Activated T-helper 1 cell treated with Interleukin-2 at 50 U/mL for 16 hours (primary cell): ENCODE data around the gene TATDN2.
"Not testable (repeated sequence)": the region's sequence is repeated elsewhere in the genome, so short reads cannot be mapped to it uniquely, and the experiment has no call there.

Experiments used
- DNase-seq: peaks from one replicate; pipeline ENCODE4 v3.0.0-alpha.2; 2020; ENCODE audit warnings: low read depth

The TATDN2 gene

DNA sequence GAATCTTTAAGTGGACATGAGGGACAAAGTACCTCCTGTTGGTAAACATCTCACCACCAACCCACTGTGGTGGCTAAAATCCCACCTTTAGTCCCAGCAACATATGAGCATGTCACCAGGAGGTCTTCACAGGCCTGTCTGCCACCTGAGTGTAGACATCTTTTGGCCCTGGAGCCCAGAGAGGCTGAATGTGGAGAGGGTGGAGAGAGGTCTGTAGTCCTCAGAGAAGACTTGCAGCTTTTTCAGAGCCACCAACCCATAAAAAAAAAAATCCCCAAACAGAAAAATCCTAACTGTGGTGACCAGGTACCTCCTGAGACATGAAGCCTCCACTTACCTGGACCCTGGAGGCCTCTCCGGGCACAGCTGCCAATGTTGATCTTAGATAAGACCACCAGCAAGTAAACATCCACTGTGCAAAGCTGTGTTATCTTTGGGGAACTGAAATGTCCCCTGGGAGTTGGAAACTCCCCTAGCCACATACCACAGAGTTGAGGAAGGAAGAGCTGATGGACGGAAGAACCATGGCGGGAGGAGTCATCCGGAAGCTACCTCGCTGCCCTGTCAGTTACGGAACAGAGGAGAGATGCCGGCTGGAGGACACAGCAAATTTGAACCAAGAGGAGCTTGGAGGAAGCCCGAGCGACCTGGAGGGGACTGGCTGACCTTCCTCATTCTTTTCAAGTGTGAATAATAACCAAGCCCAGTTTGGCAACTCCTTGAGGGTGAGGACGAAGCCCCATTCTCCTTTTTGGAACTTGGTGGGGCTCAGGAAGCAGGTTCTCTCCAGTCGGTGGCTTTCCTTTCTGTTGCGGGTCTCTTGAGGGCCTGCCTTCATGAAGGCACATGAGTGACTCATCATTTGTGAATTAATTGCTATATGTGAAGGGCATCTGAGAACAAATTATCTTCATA lies 44.5 kb downstream of the TATDN2 start, which contains the start of gene GHRL:
Gene GHRL (minus strand): TSS at position 443 of the 915 bp plus-strand sequence. CDS start 2,767 bp downstream, outside the sequence.
- no peak for DNase-seq

DNA sequence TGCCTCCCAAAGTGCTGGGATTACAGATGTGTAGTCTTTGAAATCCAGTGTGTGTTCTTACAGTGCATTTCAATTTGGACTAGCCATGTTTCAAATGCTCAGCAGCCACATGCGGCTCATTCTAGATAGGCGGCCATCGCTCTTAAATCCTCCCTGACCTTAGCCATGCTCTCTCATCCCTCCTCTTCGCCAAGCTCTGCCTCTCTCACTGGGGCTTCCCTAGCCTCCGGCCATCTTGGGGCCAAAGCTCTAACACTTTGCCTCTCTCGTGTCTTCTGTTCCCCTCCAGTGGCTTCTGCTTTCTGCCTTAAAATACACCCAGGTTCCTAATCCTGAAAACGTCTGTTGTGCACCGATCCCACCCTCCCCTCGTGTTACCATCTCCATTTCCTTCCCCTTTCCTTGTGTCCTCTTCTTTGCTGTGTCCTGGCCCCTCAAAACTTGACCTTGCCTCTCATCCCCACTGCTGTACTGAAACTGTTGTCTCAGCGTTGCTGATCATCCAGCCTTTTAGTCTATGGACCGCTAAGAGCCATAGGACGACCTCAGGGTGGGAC lies 45.8 kb downstream of the TATDN2 start:
- no peak for DNase-seq

DNA sequence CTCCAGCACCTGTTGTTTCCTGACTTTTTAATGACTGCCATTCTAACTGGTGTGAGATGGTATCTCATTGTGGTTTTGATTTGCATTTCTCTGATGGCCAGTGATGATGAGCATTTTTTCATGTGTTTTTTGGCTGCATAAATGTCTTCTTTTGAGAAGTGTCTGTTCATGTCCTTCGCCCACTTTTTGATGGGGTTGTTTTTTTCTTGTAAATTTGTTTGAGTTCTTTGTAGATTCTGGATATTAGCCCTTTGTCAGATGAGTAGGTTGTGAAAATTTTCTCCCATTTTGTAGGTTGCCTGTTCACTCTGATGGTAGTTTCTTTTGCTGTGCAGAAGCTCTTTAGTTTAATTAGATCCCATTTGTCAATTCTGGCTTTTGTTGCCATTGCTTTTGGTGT lies 49.8 kb downstream of the TATDN2 start:
- not testable (repeated sequence) for DNase-seq

DNA sequence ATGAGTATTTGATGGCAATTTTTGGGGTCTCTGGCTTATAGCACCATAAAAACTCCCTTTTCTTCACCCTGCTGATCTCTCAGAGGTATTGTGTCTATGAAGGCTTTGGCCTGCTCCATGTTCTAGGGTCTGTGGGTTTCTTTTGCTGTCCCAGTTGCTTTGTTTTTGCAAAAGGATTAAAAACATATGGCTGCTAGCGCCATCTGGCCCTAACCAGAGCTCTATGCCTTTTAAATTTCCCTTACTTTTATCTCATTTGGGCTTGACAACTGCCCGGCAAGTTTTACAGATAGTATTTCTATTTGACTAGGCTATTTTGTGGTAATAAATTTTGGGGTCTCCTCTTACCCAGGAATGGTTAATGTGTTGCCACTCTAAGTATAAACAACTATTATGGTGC lies 50.9 kb downstream of the TATDN2 start:
- DNase-seq, result no peak

DNA sequence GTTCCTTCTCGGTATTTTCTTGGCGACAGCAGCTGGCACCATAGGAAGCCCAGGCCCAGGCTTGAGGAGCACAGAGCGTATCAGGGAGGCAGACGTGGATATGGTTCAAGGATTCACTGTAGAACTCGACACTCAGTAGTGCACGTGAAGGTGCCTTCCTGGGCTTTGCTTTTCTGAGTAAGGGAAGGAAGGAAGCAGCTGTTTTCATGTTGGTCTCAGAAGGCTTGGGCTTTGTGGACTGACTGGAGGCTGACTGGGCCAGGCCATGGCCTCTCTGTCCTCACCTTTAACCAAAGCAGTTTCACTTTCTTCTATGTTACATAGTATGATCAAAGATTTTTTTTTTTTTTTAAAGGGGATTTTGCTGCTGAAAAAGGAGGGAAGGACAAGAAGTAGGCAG lies 51.4 kb downstream of the TATDN2 start:
- DNase-seq, result no peak

DNA sequence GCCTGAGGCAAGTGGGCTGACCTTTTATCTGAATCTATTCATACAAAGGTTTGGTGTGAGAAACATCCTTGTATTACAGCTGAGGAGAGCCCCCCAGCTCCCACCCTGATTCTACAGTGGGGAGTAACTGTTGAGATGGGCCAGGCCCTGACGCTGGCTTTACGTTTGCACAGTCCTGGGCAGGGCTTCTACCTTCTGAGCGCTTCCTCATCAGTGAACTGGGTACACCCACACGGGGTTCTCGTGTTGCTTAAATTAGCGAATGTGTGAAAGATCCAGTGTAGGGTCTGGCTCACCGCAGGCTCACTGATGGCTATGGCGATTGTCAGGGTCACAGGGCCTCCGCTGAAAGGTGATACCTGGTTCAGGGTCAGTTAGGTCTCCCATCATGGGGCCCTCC lies 51.8 kb downstream of the TATDN2 start:
- DNase-seq, result no peak

DNA sequence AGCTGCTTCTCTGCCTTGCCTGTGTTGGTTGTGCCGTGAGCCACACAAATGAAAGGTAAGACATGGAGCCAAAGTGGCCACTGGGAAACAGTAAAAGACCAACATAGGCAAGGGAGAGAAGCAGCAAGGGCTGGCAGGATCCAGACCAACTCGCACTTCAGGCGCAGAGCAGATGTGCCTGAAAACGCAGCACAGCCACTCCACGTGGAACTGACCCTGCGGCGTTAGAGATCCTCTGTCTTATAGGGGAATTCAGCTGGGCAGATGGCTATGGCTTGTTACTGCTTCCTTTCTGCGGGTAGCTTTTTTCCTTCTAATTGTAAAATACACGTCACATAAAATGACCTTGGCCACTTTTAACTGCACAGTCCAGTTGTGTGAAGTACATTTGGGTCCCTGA lies 54.8 kb downstream of the TATDN2 start:
- no peak for DNase-seq

DNA sequence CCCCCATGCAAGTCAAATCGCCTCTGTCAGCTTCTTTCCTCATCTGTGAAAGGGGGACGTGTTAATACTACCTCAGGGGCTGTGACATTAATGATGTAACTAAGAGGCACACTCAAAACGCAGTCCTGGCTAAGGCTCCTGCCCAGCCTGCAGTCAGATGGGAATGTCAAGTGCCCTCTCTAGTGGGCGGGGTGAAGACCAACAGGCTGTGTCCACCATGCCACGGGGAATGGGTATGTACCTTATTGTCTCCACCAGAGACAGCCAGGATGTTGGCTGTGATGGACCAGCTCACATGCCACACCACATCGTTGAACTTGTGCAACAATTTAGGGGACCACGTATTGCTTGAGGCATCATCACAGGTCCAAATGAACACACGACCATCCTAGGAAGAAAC lies 55.5 kb downstream of the TATDN2 start:
- DNase-seq, result no peak

DNA sequence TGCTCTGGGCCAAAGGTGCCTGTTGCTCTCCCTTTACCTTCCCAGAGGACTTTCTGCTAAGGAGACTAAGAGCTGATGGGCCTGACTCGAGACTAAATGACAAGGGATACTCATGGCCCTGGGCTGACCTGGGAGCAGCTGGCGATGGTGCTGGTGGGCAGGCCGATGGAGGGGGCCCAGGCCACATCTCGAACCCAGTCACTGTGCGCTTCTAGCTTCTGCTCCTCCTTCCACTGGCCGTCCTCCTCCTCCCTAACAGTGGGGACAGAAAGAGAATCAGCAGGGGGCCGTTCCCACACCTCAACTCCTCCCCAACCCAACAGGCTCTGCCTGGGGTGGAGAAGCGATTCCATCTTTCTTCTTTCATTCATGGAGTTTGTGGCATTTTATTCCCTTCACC lies 56.6 kb downstream of the TATDN2 start:
- no peak for DNase-seq

DNA sequence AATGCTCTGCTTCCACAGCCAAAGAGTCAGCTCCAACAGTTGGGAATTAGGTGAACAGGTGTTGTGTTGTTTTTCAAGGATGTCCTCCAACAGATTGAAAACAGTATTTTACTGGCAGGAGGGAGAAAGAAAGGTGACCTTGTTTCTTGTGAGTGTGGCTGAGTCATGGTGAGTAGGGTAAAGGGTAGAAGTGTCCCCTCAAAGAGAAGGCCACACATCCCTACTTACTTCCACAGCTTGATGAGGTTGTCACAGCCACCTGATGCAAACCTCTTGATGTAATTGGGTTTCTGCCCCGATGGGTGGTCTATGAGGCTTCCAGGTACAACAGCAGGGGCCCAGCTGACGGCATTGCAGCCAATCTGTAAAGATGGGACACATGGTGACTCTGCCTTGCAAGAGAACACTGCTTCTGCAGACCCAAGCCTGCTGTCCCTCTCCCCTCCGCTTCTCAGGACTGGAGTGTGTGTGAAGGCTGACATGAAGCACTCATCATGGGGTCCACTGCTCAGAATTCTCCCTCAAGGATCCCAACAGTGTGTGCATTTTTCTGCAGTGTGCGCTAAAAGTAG lies 57.2 kb downstream of the TATDN2 start:
- no peak for DNase-seq

DNA sequence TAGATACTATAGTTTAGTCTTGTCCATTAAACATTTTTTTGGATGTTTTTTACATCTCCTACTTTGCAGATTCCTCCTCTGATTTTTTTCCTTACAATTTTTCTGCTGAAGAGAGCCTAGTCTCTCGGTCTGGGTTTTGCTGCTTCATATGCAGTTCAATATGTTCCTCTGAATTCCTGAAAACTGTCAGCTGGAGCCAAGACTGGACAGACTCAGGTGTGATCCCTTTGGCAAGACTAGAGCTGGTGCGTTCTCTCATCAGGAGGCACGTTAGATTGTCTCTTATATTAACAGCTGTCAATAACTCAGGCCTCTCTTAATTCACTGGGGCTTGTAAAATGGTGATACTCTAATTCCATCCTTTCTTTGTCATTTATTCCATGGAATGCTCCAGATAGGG lies 57.9 kb downstream of the TATDN2 start:
- DNase-seq, result no peak

DNA sequence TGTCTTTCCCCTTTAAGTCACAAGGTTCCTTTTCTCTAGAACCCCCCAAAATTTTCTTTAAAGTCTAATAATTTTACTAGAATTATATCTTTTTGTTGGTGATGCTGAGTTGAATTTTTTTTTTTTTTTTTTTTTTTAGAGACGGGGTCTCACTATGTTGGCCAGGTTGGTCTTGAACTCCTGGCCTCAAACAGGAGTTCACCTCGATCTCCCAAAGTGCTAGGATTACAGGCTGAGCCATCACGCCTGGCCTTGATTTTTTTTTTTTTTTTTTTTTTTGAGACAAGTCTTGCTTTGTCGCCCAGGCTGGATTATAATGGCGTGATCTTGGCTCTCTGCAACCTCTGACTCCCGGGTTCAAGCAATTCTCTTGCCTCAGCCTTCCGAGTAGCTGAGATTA lies 60.4 kb downstream of the TATDN2 start:
- no peak for DNase-seq

DNA sequence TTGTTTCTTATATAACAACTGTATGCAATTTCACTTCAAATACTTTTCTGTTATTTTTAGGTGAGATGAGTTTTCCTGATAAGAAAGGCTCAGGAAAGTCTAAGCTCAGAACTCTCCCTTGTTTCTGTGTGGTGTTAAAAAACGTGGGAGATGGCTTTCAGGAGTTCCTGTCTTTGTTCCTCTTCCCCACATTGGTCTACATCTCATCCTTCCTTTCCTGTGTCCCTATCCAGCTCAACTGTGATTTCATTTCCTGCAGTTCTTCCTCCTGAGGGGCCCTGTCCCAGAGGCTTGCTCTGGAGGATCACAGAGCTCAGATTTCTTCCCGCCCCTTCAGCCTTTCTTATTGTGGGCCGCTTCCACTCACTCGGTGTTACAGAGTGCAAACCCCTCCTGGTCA lies 61.5 kb downstream of the TATDN2 start:
- no peak for DNase-seq

DNA sequence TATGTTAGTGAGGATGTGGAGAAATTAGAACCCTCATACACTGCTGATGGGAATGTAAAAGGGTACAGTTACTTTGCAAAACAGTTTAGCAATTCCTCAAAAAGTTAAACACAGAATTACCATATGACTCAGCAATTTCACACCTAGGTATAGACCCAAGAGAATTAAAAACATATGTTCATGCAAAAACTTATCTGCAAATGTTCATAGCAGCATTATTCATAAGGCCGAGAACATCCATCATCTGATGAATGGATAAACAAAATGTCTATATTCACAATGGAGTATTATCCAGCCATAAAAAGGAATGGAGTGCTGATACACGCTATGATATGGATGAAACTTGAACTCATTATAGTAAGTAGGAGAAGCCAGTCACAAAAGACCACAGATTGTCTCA lies 62.3 kb downstream of the TATDN2 start:
- DNase-seq, result no peak

DNA sequence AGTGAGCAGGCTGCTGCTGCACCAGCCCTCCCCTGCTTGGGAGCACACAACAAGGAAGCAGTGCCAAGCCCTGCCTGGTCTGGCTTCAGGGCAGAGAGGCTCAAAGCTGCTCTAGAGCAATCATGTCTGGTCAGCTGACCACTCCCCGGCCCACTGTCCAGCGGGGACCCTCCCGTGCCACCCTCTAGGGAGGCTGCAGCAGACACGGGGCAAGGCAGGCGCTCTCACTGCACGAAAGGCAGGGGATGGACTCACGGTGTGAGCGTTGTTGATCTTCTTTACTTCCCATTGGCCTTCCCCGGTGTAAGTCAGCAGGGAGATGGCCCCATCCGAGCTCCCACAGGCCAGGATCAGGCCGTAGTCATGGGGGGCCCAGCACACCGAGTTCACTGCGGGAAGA lies 63.5 kb downstream of the TATDN2 start:
- DNase-seq, result no peak

DNA sequence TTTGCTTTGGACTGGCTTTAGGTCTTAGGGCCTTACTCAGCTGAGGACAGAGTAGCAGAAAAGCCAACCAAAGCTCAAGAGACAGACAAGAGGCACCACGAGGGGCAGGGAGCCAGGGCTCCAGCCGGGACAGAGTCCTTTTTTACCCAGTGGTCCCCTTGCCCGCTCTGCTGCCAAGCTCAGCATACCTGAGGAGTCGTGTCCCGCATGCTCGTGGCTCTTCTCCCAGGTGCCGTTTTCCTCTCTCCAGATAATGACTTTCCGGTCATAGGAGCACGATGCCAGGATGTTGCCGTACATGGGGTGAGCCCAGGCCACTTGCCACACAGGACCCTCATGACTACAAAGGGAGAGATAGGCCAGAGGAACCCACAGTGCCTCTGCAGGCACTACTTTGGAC lies 64.1 kb downstream of the TATDN2 start:
- DNase-seq, result no peak

DNA sequence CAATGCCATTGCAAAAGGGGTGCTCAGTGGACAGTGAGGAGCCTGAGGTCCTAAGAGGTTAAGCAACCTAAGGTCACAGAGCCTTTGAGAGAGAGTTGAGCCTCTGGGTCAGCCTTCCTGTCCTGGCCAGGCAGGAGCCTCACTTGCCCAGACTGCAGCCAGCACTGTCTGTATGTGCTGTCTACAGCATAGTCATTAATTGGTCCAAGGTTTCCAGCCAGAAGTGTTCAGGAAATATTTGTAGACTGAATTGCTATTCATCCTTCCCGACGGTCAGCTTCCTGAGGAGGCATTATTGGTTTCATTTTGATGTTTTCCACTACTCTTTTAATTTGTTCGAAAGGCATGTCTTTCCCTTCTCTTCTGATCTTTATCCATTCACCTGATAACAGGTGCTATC lies 64.6 kb downstream of the TATDN2 start:
- DNase-seq, result no peak

DNA sequence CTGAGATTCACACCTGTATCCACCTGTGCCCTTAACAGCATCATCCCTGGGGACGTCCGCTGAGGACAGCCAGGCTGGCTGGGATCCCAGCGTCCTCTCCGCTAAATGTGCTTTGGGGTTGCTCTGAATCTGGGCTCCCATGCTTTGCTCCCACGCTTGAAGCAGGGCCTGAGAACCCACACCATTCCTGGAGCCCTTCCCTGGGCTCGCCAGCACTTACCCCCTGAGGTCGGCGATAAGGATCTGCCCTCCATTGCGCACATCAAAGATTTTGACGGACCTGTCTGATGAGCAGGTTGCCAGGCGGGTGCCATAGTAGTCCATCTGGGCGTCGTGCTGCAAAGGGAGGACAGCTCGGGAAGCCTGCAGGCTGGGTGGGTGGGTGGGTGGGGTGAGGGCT lies 66.8 kb downstream of the TATDN2 start:
- DNase-seq, result no peak

DNA sequence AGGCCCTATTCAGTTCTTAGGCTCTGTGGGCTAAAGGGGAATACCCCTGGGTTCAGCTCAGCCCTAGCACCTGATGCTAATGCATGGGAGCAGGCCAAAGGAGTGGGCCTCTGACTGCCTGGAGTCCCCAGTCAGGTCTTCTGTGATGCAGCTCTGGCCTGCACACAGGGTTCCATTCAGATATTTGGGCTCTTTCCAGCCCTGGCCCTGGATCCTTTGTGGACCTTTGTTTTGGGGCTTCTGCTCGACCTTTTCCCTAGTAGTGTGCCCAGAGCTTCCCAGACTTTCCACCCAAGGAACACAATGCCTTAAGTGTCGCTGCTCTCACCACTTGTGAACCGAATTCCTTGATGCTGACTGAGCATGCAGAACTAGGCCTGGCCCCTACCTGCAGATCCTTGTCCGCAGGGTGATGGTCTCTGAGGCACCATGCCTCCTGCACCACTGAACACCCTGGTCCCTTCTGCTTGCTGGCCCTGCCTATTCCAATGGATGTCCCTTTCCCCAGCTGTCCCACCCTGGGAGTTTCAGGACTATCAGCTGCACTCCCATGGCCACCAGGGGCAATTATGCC lies 67.6 kb downstream of the TATDN2 start:
- DNase-seq, result no peak

DNA sequence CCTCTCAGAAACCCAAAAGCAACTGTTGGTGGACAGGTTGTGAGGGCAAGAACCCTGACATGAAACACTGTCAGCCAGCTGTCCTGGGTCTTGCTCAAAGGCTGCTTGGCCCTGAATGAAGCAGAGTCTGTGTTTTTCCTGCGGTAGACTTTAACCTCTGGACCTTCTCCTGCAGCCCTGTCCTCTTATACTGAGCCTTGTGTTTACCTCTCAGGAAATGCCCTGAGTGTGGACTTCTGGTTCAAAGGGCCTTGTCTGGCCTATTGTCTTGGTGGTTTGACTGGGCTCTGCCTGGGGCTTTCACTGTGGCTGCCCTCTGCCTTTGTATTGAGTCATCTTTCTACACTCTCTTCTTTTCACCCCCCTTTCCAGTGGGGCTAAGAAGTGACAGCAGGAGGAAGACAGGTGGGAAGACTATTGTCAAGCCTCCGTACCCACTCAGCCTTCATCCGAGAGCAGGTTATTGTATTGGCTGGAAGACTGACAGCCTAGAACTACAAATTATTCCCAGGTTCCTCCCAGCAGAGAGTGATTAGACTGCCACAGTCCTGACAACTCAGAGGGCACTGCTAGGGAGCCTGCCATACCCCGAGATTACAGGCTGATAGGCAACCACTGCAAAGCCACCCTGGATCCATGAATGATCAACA lies 69.2 kb downstream of the TATDN2 start:
- DNase-seq, result no peak

DNA sequence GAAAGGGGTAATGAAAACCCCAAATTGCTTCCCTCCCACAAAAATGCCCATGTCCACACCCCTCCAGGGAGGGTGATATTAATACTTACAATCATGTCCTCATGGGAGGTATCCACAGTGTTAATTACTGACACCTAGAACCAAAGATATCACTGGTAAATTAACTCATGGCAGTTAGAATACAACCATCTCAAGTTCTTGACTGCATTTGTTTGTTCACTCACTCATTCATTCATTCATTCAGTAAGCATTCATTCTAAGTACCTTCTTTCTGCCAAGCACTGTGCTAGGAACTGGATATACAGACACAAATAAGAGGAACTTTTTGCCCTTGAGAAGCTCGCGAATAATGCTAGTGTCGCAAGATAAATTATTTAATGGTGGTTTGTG lies 69.7 kb downstream of the TATDN2 start:
- no peak for DNase-seq

DNA sequence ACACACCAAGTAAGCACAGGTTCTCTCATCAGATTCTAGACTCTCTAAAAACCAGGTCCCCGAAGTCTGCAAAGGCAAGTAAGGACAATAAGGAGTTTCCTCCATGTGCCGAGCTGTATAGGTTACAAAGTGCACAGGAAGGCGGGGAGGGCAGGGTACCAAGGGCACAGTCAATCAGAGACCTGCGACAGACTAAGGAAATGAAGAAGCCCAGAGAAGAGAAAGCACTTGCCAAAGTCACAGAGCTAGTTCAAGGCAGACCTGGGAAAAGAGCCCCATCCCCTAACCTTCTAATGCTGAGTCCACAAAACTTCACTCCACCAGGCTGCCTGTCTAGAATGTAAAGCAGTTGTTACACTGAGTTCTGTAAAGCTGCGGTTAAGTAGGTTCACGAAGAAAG lies 71.0 kb downstream of the TATDN2 start:
- DNase-seq, result no peak

DNA sequence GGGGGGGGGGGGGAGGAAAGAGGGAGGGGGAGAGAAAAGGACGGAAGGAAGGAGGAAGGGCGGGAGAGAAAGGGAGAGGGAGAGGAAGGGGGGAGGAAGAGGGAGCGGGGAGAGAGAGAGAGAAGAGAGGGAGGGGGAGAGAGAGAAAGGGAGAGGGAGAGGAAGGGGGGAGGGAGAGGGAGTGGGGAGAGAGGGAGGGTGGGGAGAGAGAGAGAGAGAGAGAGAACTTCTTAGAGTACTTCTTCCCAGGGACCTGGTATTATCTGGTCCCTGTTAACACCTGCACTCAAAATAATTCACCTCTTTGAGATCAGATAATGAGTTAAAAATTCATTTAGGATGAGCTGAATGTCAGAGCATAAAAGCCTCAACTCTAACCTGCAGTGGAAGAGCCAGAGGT lies 71.5 kb downstream of the TATDN2 start:
- no peak for DNase-seq
